NCI-H128 (cell line): ENCODE measurements around the gene BANP.
"Not testable (repeated sequence)": the region's sequence is repeated elsewhere in the genome, so short reads cannot be mapped to it uniquely, and the experiment has no call there.

Experiments used
- DNase-seq: peaks from one replicate; lab custom pipeline; 2025; ENCODE audit not compliant: unreplicated experiment; lab: John Stamatoyannopoulos, UW

The BANP gene

DNA sequence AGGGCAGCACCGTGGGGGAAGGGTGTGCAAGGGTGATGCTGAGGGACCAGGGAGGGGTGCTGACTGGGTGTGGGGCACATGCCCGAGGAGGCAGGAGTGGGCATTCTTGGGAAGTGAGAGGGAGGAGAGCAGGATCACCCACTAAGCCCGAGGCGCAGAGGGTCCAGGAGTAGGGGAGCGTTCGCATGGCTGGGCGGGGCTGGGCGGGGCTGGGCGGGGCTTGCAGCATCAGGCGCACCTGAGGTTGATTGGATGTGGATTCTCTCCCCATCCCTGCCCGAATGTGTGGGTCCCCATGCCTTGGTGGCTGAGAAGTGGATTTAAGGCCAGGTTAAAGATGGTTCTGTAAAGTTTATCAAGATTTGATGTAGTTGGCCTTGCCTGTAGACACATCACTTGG is 14.2 kb downstream of the BANP start:
- no peak for DNase-seq

DNA sequence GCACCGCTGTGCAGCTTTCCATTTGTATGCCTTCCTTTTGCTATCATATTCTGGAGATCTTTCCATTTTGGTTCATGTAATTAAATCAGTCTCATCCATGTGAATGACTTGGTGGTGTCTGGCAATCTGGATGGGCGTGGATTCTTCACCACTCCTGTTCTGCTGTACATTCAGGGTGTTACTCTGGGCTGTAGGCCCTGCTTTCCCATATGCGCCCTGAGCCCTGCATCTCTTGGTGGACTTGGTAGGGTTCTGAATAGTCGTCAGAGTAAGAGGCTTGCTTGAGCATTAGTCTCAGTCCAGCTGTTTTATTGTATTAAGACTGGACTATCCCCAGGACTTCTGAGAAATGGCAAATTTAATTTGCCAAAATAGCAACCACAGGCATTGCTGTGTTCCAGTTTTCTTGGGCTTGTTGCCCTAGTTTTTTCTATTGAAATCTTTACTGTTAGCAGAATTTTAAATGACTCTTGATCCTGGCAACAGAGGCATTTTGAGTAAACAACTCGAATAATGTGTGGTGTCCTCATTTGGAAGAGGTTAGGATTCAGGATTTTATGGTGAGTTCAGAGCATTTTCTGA is 14.9 kb downstream of the BANP start:
- DNase-seq: no peak

DNA sequence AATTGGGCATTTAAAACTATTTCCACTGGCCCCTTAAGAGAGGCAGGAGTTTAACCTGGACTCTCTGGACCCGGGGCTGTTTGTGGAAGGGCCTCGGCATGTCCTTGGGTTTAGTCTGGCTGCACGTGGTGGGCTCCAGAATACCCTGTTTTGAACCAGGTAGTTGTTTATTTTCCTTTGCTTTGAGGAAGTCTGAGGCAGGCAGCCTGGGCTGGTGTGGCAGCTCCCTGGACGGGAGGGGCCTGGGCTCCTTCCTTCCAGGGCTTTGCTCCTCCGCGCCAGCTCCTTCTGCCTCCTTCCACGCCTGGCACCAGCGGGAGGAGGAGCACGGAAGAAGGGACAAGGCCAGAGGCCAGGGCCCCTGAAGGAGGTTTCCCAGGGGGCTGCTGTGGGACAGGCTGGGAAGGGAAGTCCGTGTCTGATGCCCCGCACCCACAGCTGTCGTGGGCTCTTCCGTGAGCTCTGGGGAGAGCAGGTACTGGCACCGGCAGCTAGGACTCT is 15.5 kb downstream of the BANP start:
- DNase-seq: no peak

DNA sequence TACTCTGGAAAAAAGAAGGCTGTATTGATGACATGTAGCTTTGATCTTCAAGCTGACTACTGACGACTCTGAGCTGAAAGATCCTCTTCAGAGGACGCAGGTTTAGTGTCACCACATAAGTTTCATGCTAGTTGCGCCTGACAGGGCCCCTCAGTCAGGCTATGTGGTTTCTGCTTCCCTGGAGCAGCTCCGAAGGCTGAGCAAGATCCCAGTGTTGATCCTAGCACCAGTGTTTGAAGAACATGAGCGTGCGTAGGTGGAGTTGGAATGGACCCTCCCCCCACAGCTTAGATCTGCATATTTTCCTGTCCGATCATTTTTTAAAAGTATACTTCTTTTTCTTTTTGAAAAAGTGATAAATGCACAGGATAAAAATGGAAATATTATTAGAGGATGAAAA is 17.3 kb downstream of the BANP start:
- DNase-seq: no peak

DNA sequence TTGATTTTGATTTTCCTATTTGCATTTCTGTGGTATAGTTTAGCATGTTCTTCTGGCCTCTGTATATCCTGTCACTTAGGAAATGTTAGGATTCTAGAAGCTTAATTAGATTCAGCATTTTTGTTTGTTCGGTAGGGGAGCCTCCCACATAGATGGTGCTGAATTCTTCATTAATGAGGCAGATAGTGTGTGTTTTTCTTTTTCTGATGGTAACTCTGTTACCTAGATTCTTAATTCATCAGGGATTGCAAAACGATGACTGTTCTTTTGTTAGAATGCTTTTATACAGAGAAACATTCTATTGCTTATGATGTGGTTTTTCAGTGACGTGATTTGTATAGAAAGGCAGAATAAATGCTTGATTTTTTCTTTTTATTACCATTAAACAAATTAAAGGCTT is 19.0 kb downstream of the BANP start:
- DNase-seq: no peak

DNA sequence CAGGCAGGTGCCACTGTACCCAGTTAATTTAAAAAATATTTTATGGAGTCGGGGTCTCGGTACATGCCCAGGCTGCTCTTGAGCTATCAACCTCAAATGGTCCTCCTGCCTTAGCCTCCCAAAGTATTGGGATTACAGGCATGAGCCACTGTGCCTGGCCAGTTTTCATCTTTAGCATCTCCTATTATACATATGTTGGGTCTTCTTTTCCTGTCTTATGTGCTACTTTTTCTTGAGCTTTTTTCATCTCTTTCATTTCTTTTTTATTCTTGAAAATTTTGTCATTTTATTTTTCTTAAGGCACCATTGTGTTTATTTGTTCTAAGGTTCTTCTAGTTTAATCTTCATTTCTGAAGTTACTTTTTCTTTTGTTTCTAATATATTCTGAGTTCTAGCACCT is 20.7 kb downstream of the BANP start:
- DNase-seq: no peak

DNA sequence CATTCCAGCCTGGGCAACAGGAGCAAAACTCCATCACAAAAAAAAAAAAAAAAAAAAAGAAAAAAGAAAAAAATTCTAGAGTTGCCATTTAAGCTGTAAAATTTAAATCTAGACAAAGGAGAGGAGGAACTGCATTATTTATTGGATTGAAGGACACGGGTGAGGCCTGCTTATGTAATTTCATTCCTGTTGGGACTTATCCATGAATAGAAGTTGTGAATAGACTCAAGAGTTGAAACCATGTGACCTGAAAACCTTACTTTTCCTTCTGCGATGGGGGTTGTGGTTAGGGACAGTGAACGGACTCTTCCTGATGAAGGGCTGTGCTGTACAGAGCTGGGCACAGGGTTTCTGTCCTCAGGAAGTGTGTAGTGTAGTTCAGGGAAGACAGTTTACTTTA is 22.5 kb downstream of the BANP start:
- no peak for DNase-seq

DNA sequence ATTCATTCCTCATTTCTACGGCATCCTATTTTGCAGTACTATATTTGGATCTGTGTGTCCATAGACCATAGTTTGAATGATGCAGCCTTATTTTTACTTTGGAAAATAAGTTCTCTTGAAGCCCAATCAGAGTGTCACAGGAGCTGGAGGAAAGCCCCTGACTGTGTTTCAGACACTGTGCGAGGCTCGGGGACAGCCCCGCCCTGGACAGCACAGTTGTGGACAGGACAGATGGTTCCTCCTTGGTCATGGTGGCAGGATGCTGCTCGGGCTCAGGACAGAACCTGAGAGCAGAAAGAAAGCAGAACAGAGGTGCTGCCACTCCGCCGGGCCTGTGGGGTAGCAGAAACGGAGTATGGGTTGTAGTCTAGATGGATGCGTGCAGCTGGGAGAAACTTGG is 22.9 kb downstream of the BANP start:
- no peak for DNase-seq

DNA sequence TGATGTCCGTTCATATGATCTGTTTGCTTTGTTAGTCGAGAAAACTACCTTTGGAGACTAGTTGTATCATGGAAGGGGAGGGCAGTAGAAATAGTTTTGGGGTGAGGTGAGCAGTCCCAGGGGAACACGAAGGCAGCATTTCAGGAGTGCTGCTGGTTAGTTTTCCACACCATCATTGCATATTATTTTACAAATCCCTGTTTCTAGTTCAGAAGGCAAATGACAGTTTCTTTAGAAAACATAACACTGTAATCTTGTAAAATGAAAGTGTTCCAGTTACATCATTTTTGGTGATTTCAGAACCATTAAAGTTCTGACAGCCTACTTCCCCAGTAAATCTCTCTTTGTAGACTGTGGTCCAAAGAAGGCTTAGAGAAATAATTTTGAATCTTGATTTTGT is 25.4 kb downstream of the BANP start:
- no peak for DNase-seq

DNA sequence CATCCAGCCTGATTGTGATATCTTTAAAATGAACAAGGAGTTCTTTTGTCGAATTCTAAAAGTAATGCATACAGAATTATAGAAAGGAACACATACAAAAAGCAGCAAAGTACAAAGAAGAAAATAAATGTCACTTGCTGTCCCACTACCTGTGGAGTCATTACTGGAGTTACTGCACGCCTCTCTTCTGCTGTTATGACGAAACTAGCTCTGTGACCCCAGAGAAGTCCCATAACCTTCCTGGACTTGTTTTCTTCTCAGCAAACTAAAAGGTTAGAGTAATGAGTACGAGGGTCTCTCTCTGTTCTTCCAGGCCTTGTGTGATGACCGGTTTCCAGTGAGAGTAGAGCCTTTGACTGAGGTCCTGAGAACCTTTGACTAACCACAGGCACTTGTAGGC is 26.9 kb downstream of the BANP start:
- DNase-seq: no peak

DNA sequence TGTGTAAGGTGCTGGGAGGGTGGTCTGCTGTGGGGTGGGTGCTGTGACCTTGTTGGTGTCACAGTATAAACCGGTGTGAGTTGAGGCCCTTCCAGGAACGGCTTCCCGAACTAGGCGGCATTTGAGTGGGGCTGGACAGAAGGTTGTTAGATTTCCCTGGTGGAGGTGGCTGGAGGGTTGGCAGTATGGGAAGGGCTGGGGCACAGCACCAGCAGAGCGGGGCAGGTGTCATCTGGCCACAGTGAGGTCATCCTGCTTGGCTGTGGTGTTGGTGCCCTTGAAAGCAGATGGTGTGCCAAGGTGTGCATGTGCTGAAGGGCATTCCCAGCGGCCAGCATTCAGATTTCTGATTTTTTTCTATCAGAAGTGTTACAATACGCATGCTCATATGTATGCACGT is 28.1 kb downstream of the BANP start:
- no peak for DNase-seq

DNA sequence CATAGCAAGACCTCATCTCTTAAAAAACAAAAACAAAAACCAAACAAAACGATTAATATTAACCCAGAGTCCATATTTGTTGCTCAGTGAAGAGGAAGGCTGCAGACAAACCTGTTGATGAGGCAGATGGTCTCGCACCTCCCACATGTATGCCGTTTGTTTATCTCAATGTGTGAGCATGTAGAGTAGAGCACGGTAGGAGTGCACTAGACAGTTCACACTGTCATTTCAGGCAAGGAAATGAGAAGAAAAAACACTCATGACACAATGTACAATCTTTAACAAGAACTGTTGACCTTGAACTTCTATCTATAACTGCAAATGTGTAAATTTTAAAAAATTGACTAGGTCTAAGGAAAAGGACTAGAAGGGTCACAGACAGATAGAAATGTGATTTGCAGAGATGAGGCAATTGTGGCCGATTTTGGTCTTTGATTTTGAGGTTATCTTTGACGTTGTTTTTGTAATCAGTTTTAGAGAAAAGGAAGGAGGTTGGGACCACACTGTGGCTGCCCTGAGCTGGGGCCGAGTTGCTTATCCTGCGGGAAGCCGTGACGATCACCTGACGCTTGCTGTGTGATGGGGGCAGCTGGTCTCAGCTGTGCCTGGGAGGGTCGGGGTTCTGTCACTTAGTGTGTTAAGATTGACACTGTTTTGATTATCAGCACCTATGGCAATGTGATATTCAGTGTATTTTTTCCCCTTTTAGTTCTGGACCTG is 28.8 kb downstream of the BANP start:
- DNase-seq: not testable (repeated sequence)

DNA sequence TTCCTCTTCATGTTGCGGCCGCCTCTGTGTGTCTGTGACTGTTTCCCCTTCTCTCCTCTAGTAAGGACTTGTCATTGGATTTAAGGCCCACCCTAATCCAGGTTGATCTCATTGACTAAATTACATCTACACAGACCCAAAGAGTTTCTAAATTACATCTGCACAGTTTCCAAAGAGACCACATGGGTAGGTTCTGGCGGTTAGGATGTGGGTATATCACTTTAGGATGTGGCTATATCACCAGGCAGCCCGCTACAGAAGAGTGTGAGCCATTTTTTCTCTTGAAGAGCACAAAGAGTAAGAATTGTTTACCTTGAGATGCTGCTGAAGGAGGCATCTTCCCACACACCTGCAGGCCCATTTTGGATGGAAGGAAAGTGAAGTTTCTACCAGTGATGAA is 30.1 kb downstream of the BANP start:
- not testable (repeated sequence) for DNase-seq

DNA sequence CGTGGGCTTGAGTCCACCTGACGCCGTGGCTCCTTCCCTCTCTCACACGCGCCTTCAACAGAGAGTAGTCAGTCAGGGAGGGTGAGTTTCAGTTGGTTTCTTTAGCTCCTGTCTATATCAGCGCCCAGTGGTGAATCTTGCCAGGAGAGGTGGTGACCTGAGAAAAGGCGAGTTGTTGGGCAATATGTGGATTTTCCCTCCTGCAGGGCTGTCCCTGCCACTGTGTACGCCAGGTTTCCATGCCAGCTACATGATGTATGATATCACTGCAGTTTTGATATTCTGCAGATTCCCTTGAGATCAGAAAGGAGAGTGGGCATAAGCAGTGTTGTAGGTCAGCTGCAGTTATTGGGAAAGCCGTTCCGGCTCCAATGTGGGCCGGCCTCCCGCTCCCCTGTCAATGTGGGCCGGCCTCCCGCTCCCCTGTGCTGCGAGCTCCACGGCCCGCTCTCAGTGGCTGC is 31.4 kb downstream of the BANP start:
- no peak for DNase-seq

DNA sequence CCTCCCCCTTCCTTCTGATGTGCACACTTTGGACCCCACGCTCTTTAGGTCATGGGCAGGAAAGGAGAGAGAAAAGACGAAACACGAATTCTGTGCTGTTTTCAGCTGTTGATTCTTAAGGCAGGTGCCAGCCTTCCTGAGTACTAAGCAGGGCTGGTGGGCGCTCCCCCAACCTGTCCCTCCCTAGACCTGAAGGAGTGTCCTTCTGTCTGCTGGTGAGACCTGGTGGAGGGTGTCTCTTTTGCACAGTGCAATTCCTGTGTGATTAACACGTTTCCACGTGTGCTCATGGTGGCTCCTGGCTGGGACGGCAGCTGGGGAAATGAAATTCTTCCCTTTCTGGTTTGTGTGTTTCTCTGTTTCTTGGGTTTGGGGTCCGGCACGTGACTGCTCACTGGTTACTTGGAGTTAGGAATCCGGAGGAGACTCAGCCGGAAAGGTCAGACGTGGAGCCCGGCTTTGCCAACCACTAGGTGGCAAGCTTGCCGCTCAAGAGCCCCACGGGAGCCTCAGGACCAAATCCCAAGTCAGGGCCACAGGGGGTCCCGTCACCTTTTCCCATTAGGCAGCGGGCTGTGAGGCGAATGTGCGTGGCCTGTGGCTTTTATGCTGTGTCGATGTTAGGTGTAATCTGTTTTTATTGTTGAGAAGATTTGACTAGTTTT is 32.0 kb downstream of the BANP start:
- DNase-seq: not testable (repeated sequence)

DNA sequence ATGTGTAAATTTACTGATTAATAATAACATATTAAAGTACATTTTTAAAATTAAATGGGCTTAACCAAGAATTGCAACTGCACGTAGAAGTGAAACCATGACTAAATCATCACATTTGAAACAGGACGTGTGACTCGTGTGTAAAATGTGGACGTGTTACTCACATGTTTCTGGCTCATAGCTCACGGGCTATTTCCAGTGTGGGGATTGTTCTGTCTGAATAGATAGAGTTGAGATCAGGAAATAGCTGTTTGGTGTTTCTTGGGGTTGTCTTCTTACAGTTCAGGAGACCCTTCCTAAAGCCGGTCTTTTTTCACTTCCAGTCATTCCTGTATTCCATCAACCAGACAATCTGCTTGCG is 32.5 kb downstream of the BANP start:
- not testable (repeated sequence) for DNase-seq

DNA sequence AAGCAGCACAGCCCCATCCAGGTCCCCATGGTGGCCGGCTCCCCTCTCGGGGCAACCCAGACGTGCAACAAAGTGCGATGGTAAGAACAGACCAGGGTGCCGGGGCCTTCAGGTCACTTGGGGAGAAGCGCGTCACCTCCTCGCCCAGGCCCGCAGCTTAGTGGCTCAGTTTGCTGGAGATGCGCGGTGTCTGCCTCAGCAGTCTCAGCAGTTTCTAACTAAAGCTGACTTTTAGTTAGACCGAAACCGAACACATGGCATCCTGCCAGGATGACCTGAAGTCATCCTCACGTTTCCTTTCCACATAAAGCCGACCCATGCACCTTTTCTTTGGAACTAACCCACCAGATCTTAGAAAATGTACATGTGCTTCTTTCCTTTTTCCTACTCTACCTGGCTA is 32.9 kb downstream of the BANP start:
- DNase-seq: not testable (repeated sequence)

DNA sequence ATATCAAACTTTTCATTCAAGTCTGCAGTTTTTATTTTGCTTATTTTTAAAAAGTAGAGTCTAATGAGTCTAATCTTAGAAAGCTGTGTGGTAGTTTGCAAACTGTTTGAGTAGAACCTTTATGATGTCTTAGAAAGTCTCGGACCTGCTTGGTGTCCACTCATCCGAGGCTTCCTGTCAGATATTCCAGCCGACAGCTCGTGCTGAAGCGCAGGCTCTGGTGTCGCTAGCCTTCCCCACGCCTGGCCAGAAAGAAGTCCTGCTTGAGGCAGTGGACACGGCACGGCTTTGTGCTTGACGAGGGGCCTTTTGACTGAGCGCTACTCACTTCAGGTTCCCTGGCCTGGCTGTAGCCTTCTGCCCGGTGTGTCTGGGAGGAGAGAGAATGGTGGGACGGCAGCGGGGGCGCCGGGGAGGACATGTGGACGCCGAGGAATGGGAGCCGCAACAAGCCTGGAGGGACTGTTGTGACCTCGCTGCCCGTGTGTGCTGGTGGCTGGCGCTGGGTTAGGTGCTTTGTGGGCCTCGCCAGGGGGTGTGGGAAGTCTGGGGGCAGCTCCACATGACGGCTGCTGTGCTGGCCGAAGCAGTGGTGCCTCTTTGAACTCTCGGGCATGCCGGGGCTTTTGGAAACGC is 33.5 kb downstream of the BANP start:
- no peak for DNase-seq

DNA sequence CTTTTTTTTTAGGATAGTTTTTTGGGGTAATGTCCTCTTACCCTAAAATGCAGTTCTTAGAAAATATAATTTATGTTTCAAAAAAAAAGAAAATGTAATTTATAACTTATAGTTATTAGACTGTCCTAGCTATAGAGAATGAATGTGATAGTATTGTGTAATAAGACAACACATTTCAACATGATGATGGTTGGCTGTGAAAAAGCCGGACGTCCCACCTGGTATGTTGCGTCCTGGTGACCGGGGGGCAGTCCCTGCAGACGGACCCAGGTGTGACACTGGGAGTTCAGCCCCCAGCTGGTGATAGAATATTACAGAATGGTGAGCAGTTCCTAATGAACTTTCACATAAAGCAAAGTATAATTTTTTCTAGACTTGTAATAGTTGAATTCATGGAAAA is 34.3 kb downstream of the BANP start:
- DNase-seq: not testable (repeated sequence)

DNA sequence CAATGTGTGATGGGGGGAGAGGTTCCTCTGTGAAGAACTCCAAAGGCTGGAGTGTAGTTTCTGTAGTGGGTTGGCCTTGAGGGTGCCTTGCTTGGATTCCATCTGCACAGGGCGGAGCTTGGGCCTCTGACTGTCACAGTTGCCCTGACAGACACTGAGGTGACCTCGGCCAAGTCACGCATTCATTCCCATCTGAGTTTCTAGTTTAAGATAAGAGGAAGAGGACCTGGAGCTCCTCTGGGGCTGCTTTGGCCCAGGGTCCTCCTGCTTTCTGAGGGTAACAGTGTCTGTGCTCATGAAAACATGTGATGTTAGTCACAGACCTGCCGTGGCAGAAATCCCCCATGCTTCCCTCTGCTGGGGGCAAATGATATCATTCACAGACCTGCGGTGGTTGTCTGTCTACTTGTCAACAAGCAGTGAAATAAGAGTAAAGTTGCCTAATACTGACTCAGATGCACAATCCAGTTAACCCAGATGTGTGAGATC is 35.2 kb downstream of the BANP start:
- DNase-seq: not testable (repeated sequence)

DNA sequence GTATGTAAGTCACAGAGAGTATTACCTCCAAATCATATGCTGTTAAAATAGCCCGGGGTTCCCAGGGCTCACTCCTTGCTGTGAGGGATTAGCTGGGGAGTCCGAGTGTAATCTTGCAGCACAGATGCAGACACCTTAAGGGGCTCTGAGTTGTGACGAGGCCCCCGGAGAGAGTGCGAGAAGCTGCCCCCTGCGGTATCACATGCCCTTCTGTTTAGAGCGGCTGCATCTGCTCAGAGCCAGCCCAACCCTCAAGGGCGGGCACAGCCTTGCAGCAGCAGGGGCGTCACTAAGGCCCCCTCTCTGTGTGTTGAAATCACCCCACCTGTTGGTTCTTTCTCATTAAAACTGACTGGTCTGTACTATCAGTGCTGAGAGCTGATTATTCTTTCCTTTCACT is 37.4 kb downstream of the BANP start:
- DNase-seq: not testable (repeated sequence)

DNA sequence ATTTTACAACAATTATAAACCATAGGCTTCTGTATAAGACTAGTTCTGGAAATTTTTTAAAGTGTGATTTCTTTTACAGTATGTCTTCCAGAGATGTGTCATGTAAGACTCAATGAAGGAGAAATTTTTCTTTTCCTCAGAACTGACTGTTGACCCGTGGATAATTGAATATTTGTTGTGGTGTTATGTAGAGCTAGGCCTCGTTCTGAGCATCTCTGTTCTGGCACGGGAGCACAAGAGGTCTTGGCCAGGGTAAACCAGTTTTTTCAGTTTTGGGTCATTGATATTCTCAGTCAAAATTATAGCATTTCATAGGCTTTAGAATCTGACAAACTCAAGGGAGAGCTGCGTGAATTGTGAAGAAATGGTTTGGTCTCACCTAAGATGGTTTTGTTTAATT is 39.0 kb downstream of the BANP start:
- DNase-seq: not testable (repeated sequence)
